NK-92 treated with Interleukin-12 subunit alpha and Interleukin-12 subunit beta, amount 100 ng/mL, for 24 hours (cell line): ENCODE results near the gene HACE1.
"Not testable (repeated sequence)": the region's sequence is repeated elsewhere in the genome, so short reads cannot be mapped to it uniquely, and the experiment has no call there.

Experiments used
- DNase-seq: peaks from one replicate; lab custom pipeline; 2025; lab: John Stamatoyannopoulos, UW

Gene HACE1

GRCh38 chr6:104829183-104829958 lies 30.3 kb downstream of the HACE1 start:
- DNase-seq = no peak

GRCh38 chr6:104828478-104828877 lies 31.2 kb downstream of the HACE1 start:
- no peak for DNase-seq

- DNase-seq = not testable (repeated sequence)
Observed at GRCh38 chr6:104820820-104821219, 38.9 kb downstream of the HACE1 start.

- no peak for DNase-seq
Observed at GRCh38 chr6:104816125-104816524, 43.6 kb downstream of the HACE1 start.

- no peak for DNase-seq
Observed at GRCh38 chr6:104814743-104815142, 45.0 kb downstream of the HACE1 start.

GRCh38 chr6:104813552-104813951 lies 46.2 kb downstream of the HACE1 start:
- DNase-seq = no peak

- no peak for DNase-seq
Observed at GRCh38 chr6:104809116-104809515, 50.6 kb downstream of the HACE1 start.

- not testable (repeated sequence) for DNase-seq
Observed at GRCh38 chr6:104805335-104805734, 54.4 kb downstream of the HACE1 start.

GRCh38 chr6:104799134-104799657 lies 60.5 kb downstream of the HACE1 start:
- no peak for DNase-seq

- no peak for DNase-seq
Observed at GRCh38 chr6:104796031-104796785, 63.5 kb downstream of the HACE1 start.

- no peak for DNase-seq
Observed at GRCh38 chr6:104795363-104795762, 64.4 kb downstream of the HACE1 start.

GRCh38 chr6:104789770-104790190 lies 69.9 kb downstream of the HACE1 start:
- DNase-seq = no peak

GRCh38 chr6:104788400-104788799 lies 71.3 kb downstream of the HACE1 start:
- DNase-seq = no peak

GRCh38 chr6:104787305-104787704 lies 72.4 kb downstream of the HACE1 start:
- DNase-seq = no peak

GRCh38 chr6:104784884-104785283 lies 74.8 kb downstream of the HACE1 start:
- no peak for DNase-seq

GRCh38 chr6:104771258-104771832 lies 88.4 kb downstream of the HACE1 start:
- DNase-seq = no peak

GRCh38 chr6:104768906-104769305 lies 90.8 kb downstream of the HACE1 start:
- DNase-seq = no peak

- no peak for DNase-seq
Observed at GRCh38 chr6:104766595-104766994, 93.1 kb downstream of the HACE1 start.

- no peak for DNase-seq
Observed at GRCh38 chr6:104754788-104755409, 104.8 kb downstream of the HACE1 start.

- no peak for DNase-seq
Observed at GRCh38 chr6:104753251-104753650, 106.5 kb downstream of the HACE1 start.

- DNase-seq = no peak
Observed at GRCh38 chr6:104750449-104750848, 109.3 kb downstream of the HACE1 start.

GRCh38 chr6:104739124-104739523 lies 120.6 kb downstream of the HACE1 start:
- DNase-seq = not testable (repeated sequence)
